HG03135 (cell line): ENCODE measurements around the gene FUS.
"Not testable (repeated sequence)": the region's sequence is repeated elsewhere in the genome, so short reads cannot be mapped to it uniquely, and the experiment has no call there.

Experiments
- ATAC-seq: cut with Tn5 transposase; IDR thresholded peaks from one replicate; pipeline ENCODE4 v1.9.1; 2021; ENCODE audit warnings: mild to moderate bottlenecking, moderate library complexity; ENCODE audit not compliant: unreplicated experiment

The FUS gene

DNA sequence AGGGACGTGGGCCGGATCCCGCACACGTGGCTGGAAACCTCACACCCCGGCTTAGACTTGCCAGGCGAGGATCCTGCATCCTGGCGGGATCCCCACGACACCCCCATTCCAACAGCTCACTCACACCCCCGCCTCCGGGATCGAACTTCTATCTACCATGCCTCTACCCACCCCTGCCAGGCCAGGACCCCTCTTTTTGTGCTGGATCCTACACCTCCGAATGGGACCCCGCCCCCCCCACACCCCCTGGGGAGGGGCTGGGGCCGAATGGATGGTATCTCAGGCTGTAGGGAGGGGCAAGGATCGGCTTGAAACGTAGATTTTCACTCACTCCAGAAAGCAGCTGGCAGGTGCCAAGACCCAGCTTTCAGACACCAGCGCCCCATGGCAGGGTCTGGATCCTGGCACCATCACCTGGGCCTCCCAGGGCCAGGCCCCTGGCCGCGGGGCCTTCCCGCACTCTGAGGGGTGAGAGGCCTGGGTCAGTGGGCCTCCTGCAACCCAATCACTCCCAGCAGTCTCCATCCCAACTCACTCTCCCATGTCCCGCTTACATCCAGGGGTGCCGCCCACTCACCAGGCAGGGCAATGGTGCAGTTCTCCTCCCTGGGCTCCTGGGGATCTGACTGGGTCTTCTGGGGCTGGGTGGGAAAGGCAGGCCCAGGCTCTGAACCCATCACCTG is 36.8 kb upstream of the FUS start:
- ATAC-seq: no peak

GRCh38 chr16:31143694-31144148 is 36.2 kb upstream of the FUS start:
- no peak for ATAC-seq

DNA sequence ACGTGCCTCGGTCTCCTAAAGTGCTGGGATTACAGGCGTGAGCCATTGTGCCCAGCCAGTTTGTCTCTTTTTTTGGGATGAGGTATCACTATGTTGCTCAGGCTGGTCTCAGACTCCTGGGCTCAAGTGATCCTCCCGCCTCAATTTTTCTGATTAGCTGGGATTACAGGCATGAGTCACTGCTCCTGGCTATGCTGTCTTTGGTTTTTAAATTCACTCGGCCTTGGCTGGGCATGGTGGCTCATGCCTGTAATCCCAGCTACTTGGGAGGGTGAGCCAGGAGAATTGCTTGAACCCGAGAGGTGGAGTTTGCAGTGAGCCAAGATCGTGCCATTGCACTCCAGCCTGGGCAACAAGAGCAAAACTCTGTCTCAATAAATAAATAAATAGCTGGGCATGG is 35.5 kb upstream of the FUS start:
- ATAC-seq: not testable (repeated sequence)

DNA sequence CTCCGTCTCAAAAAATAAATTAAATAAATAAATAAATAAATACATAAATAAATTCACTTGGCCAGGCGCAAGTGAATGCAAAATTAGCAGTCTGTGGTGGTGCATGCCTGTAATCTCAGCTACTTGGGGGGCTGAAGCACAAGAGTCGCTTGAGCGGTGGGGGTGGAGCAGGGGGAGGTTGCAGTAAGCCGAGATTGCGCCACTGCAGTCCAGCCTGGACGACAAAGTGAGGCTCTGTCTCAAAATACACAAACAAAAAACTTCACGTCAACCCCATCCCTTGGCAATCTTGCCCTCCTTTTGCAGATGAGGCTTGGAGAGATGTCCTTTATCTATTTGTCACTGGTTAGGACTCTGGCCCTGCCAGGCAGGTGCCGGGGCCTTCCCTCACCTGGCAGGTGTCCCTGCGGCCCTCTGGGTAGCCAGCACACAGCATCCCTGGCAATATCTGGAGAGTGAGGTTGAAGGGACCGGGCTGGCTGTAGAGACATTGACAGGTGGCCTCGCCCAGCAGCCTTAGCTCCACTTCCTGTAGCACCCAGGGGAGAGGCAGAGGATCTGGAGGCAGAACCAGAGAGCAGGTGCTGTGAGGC is 34.4 kb upstream of the FUS start:
- no peak for ATAC-seq

DNA sequence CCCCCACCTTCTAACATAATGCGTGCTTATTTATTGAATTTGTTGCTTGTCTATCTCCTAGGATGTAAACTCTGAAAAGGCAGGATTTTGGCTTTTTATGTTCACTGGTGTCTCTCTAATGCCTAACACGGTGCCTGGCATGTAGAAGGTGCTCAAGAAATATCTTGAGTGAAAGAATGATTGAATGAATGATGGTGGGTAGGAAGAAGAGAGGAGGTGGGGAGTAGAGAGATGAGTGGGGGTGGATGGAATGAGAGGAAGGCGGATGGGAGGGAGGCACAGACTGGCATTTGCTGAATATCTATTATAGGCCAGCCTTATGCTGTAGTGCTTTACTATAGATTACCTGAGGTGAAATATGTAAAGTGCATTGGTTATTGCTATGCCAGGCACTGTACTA is 32.4 kb upstream of the FUS start:
- ATAC-seq: no peak

- ATAC-seq: no peak
Measured at GRCh38 chr16:31148281-31148728, 31.6 kb upstream of the FUS start.

DNA sequence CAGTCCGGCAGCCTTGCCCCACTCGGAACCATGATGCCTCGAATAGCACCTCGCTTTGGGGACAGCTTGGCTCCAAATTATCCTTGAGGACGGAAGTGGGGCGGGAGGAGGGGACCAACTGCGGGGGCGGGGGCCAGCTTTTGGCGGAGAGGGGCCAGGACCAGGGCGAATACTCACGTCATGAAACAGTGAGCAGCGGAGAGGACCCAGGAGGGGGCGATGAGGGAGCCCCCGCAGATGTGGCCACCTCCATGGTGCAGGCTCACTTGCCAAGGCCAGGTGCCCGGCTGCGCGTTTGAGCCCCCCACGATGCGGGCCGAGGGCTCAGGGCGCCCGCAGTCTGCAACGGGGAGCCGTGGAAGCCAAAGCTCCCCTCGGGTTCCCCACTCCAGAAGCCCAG is 31.0 kb upstream of the FUS start:
- no peak for ATAC-seq

- ATAC-seq: no peak
Measured at GRCh38 chr16:31149332-31149731, 30.6 kb upstream of the FUS start.

GRCh38 chr16:31149894-31150890 is 29.7 kb upstream of the FUS start, which contains the start of gene PRSS36:
Gene PRSS36, minus strand, starts transcription at chr16:31150066. Its CDS starts 31 bp downstream, at chr16:31150035.
- no peak for ATAC-seq

DNA sequence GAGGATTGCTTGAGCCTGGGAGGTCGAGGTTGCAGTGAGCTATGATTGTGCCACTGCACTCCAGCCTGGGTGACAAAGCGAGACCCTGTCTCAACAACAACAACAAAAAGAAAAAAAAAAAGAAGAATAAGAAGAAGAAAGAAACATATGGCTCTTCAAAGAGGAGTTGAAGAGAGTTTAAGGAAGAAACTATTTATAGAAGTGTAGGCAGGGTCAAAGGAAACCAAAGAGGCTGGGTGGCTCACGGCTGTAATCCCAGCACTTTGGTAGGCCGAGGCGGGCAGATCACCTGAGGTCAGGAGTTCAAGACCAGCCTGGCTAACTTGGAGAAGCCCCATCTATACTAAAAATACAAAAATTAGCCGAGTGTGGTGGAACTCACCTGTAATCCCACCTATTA is 29.0 kb upstream of the FUS start:
- ATAC-seq: not testable (repeated sequence)

- no peak for ATAC-seq
Measured at GRCh38 chr16:31157136-31157535, 22.8 kb upstream of the FUS start.

GRCh38 chr16:31167315-31167714 is 12.6 kb upstream of the FUS start:
- ATAC-seq: no peak

DNA sequence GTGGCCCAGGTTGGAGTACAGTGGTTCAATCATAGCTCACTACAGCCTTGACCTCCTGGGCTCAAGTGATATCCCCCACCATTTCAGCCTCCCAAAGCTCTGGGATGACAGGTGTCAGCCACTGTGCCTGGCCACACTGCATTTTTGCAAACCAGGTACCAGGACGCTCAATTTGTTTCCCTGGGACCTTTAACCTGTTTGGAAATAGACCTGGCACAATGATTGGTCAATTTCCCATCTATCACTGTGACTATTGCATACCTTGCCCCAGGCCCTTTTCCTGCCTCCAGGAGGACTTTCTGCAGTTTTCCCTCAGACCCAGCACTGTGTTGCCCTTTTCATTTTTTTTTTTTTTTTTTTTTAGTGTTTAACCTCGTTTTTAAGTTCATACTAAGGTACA is 11.1 kb upstream of the FUS start:
- no peak for ATAC-seq

GRCh38 chr16:31170048-31170447 is 9.9 kb upstream of the FUS start:
- ATAC-seq: not testable (repeated sequence)

GRCh38 chr16:31177136-31177535 is 2.8 kb upstream of the FUS start:
- ATAC-seq: no peak

GRCh38 chr16:31179219-31179746 is 656 bp upstream of the FUS start:
- peak; percentile 3 for ATAC-seq

- ATAC-seq: no peak
Measured at GRCh38 chr16:31181102-31181830, 1.3 kb downstream of the FUS start.

DNA sequence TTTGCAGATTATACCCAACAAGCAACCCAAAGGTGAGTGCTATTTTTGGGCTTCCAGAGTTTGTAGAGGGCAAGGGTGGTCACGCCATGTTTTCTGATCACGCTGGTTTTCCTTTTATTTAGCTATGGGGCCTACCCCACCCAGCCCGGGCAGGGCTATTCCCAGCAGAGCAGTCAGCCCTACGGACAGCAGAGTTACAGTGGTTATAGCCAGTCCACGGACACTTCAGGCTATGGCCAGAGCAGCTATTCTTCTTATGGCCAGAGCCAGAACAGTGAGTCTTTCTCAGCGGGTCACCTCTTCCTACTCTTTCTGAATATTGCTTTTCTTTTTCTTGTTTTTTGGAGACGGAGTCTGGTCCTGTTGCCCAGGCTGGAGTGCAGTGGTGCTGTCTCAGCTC is 2.5 kb downstream of the FUS start:
- no peak for ATAC-seq

DNA sequence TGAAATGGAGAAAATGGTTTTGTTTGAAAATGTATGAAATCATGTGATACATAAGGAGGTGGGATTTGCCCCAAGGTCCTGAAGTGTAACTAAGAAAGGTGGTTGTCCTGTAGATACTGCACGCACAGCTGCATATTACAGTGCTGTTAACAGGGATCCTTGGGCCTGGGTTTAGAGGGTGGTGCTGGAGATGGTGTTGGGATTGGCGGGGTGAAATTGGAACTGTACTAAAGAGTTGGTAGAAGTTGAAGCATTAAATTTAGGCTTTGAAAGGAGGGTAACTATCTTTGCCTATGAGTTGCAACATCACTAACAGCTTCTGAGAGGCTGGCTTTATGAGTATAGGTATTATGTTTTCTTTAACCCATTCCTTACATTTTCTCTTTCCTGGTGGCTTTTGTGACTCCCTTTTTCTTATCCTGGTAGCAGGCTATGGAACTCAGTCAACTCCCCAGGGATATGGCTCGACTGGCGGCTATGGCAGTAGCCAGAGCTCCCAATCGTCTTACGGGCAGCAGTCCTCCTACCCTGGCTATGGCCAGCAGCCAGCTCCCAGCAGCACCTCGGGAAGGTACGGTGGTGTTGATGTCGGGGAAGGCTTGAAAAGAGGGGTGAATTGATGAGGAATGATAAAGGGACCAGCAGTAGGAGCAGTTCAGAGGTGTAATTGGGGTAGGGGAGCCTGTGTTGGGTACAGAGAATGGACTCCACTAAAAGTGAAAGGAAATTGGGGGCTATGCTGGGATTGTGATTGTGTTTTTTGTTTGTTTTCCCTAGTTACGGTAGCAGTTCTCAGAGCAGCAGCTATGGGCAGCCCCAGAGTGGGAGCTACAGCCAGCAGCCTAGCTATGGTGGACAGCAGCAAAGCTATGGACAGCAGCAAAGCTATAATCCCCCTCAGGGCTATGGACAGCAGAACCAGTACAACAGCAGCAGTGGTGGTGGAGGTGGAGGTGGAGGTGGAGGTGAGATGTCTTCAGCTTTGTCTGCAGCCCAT is 3.8 kb downstream of the FUS start:
- ATAC-seq: no peak
